ENCODE results near the gene USP21.

- TF ChIP-seq CTCF (IDR thresholded peaks at IDR 0.05) (no peak), POLR2A (IDR thresholded peaks at IDR 0.05) (no peak)
Observed at GRCh38 chr1:161175771-161176453, 16.6 kb downstream of the USP21 start.
